Measurements from ENCODE around the gene NOC3L. TPM values are rescaled to one million over a fixed set of nuclear protein-coding genes. Genes with fewer than 3 reads are reported as not detected.
"Not testable (repeated sequence)": the region's sequence is repeated elsewhere in the genome, so short reads cannot be mapped to it uniquely, and the experiment has no call there.

Gene NOC3L
- total and polyA plus RNA-seq, 5 experiments from 2014 or later: 10.6 to 24.8 (median 16.0) TPM

DNA sequence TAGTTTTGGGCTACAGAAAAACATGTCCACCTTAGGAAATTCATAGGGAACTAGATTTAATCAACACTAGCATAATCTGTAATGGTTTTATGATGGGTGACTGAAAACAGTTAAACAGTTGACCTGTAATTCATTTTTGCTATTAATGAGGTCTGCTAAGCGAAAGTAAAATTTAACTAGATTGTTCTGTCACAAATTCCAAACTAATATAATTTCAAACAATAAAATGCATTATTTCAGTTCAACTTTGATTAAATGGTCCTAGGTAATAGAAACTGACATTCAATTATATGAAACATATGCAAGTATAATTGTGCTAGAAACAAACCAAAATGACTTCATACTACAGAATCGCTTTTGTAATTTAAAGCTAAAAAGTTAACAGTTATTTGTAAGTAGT lies 6.9 kb downstream of the NOC3L start:
- no peak overlapping the region for H3K27ac Mint-ChIP-seq
- DNase-seq (no peak), ATAC-seq (no peak)
- H3K27me3 Mint-ChIP-seq: no peaks in the 10 kb centered on the region
- POLR2A ChIA-PET: no interaction called here
- no peaks in the 10 kb centered on the region for H3K9me3 Mint-ChIP-seq
- peaks cover 8 to 26% (median 17%) of the 10 kb centered on the region in 4 donors for H3K4me1 Mint-ChIP-seq
- H3K4me3 Mint-ChIP-seq: no peak overlapping the region
- peaks cover 4 to 85% (median 36%) of the 10 kb centered on the region in 3 donors for H3K36me3 Mint-ChIP-seq

DNA sequence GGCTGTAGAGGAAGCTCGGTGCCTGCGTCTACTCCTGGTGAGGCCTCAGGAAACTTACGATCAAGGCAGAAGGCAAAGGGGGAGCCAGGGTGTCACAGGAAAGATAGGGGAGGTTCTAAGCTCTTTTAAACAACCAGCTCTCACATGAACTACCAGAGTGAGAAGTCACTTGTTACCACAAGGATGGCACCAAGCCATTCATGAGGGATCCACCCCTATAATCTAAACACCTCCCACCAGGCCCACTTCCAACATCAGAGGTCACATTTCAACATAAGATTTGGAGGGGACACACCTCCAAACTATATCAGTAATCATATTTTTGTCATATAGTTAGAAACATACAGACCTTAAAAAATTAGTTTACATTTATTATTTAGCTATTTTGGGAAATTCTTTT lies 9.4 kb downstream of the NOC3L start:
- ATAC-seq: no peak

DNA sequence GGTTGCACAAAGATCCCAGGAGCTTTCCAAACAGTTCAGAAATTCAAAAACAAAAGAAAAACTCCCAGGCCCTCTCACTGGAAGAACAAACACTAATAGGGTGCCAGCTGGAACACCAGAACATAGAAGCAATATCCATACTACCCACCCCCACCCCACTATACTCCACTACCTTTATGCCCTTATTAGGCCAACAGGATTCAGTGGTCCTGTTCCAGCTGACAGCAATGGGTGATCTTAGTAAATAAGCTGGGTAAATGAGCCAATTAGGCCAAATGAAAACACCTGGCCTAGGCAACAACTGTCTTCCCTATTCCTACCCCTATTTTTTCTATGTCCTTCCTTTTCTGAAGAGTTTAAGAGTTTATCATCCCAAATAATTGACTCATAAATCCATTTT lies 11.7 kb downstream of the NOC3L start:
- POLR2A ChIA-PET: no interaction called here
- H3K4me3 Mint-ChIP-seq: no peak overlapping the region
- no peaks in the 10 kb centered on the region for H3K9me3 Mint-ChIP-seq
- no peak for DNase-seq
- peak overlapping the region in 1 of 10 donors; percentile 32 for H3K27ac Mint-ChIP-seq
- H3K4me1 Mint-ChIP-seq: peaks cover 0 to 3% (median 1%) of the 10 kb centered on the region in 4 donors
- ATAC-seq: no peak
- H3K36me3 Mint-ChIP-seq: peaks cover 0 to 80% (median 31%) of the 10 kb centered on the region in 3 donors
- H3K27me3 Mint-ChIP-seq: no peaks in the 10 kb centered on the region

More for the DNA sequence above, 9.4 kb downstream of the NOC3L start:
- H3K36me3 Mint-ChIP-seq: peaks cover 0 to 87% (median 32%) of the 10 kb centered on the region in 3 donors
- H3K4me1 Mint-ChIP-seq: peaks cover 0 to 8% (median 6%) of the 10 kb centered on the region in 4 donors
- no peak for DNase-seq
- no peak overlapping the region for H3K4me3 Mint-ChIP-seq
- no peaks in the 10 kb centered on the region for H3K27me3 Mint-ChIP-seq
- H3K9me3 Mint-ChIP-seq: no peaks in the 10 kb centered on the region
- POLR2A ChIA-PET: no interaction called here
- no peak overlapping the region for H3K27ac Mint-ChIP-seq

DNA sequence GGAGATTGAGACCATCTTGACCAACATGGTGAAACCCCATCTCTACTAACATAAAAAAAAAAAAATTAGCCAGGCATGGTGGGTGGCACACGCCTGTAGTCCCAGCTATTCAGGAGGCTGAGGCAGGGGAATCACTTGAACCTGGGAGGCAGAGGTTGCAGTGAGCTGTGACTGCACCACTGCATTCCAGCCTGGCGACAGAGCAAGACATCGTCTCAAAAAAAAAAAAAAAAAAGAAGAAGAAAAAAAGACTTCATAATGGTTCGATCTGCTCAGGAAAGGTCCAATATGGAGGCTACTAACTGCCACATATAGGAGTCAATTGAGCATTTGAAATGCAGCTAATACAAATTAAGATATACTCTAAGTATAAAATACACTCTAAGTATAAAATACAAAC lies 12.2 kb downstream of the NOC3L start:
- POLR2A ChIA-PET: interaction anchor here (0.6 kb wide), 1 partner anchor 34 kb away, joined by 3 read pairs; no protein-coding TSS in a partner anchor
- ATAC-seq, H3K4me1 Mint-ChIP-seq, DNase-seq, H3K27me3 Mint-ChIP-seq, H3K9me3 Mint-ChIP-seq, H3K4me3 Mint-ChIP-seq: not testable (repeated sequence)
- peaks cover 0 to 84% (median 31%) of the 10 kb centered on the region in 3 donors for H3K36me3 Mint-ChIP-seq
- H3K27ac Mint-ChIP-seq: peak overlapping the region in 1 of 10 donors; percentile 56

DNA sequence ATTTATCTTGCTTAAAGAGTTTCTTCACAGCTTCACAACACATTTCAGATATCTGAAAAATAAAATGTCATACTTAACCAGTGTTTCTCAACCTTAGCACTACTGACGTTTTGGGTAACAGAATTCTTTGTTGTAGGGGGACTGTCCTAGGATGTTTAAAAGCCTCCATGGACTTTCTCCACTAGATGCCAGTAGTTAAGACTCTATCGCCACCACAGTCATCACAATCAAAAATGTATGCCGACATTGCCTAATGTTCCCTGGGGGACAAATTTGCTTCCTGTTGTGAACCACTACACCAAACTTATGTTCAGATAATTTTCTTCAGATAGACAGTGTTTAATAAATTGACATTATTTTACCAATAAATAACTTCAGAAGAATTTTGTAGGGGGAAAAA lies 13.4 kb downstream of the NOC3L start:
- Mint-ChIP-seq H3K4me1 (peaks cover 0 to 3% (median 1%) of the 10 kb centered on the region in 4 donors), H3K27ac (no peak overlapping the region), H3K4me3 (no peak overlapping the region), H3K27me3 (no peaks in the 10 kb centered on the region), H3K9me3 (no peaks in the 10 kb centered on the region), H3K36me3 (peaks cover 0 to 83% (median 36%) of the 10 kb centered on the region in 3 donors)
- ATAC-seq (no peak), DNase-seq (no peak)
- POLR2A ChIA-PET: no interaction called here

DNA sequence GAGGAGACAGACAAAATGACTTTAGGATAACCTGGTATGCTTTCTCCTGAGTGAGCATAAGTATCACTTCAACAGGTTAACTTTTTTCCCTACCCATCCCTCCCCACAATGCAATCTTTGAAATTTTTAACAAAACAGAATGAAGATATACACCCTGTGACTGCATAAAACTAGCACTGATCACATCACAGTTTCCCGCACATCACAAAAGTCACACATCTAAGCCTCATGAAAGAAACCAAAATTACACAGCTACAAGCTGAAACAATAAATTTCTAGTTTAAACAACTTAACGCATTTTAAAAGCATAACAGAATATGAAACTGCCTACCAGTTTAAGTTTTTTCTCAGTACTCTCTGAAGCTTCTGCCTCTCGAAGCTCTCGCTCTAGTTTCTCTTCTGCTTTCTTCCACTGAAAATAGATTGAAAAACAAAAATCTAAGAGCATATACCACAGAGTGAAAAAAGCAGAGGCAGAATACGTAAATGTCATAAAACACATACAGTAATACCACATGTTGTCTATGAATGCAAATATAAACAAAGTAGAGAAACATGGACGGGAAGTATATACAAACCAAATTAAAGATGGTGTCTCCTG lies 18.1 kb downstream of the NOC3L start:
- ATAC-seq (no peak), DNase-seq (no peak)
- Mint-ChIP-seq H3K4me1 (peaks cover 0 to 2% (median 0%) of the 10 kb centered on the region in 4 donors), H3K27ac (peak overlapping the region in 2 of 10 donors; percentile 19 to 72), H3K4me3 (peak overlapping the region in 1 of 10 donors; percentile 68), H3K27me3 (no peaks in the 10 kb centered on the region), H3K9me3 (no peaks in the 10 kb centered on the region), H3K36me3 (peaks cover 1 to 81% (median 35%) of the 10 kb centered on the region in 3 donors)
- POLR2A ChIA-PET: no interaction called here

DNA sequence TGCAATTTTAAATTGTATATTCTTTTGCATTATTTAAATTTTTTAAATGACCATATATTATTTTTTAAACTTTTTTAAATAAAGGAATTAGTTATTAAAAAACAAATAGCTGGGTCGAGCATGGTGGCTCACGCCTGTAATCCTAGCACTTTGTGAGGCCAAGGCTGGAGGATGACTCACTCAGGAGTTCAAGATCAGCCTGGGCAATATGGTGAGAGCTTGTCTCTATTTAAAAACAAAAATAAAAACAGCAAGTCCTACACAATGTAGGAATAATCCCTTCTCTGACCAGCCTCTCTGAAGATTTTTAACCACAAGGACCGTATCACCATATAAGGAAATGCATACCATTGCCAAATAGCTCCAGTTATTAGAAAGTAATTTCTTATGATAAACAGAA lies 19.6 kb downstream of the NOC3L start:
- Mint-ChIP-seq H3K27ac (no peak overlapping the region), H3K27me3 (no peaks in the 10 kb centered on the region), H3K4me3 (no peak overlapping the region), H3K36me3 (peaks cover 4 to 81% (median 43%) of the 10 kb centered on the region in 3 donors), H3K4me1 (peaks cover 0 to 2% (median 0%) of the 10 kb centered on the region in 4 donors), H3K9me3 (no peaks in the 10 kb centered on the region)
- POLR2A ChIA-PET: interaction anchor here (0.7 kb wide), 1 partner anchor 9 kb away, joined by 3 read pairs; no protein-coding TSS in a partner anchor
- ATAC-seq: no peak
- no peak for DNase-seq

DNA sequence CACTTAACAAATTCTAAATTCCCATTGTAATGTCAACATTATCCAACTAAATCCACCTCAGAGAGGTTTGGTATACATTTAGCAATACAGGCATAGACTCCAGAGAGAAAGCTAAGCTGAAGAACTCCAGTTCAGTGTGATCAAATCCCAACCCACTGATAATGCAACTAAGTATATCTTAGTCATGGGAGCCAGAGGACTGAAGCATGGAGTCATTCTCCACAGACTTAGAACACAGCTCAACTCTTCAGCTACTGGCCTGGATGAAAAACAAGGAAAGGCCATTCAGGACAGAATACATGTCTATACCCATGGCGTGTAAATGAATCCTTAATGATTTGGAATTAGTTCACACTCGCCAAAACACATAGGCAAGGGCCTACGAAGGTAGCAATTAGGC lies 27.9 kb downstream of the NOC3L start:
- Mint-ChIP-seq H3K9me3 (no peaks in the 10 kb centered on the region), H3K4me1 (peaks cover 0 to 2% (median 0%) of the 10 kb centered on the region in 4 donors), H3K27me3 (no peaks in the 10 kb centered on the region), H3K27ac (no peak overlapping the region), H3K4me3 (no peak overlapping the region), H3K36me3 (peaks cover 10 to 96% (median 50%) of the 10 kb centered on the region in 3 donors)
- ATAC-seq: no peak
- POLR2A ChIA-PET: no interaction called here
- DNase-seq: no peak

DNA sequence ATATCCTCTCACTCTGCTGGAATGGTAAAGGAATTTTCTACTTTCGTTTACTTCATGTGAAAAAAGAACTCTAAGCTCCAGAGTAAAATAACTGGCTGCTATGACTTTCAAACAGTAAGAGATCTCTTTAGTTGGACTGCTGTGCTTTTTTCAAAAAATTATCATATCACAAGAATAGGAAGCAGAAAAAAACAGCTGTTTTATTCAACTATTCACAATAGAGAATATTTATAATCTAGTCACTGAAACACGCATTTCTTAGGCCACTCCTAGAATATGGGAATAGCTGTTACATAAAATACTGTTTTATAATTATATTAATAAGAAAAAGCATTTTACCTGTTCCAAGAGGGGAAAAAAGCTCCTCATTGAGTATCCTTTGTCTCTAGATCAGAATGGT lies 29.7 kb downstream of the NOC3L start:
- peaks cover 5 to 89% (median 35%) of the 10 kb centered on the region in 3 donors for H3K36me3 Mint-ChIP-seq
- DNase-seq (no peak), ATAC-seq (no peak)
- peaks cover 0 to 2% (median 0%) of the 10 kb centered on the region in 4 donors for H3K4me1 Mint-ChIP-seq
- H3K9me3 Mint-ChIP-seq: no peaks in the 10 kb centered on the region
- H3K27me3 Mint-ChIP-seq: no peaks in the 10 kb centered on the region
- no peak overlapping the region for H3K4me3 Mint-ChIP-seq
- no peak overlapping the region for H3K27ac Mint-ChIP-seq
- POLR2A ChIA-PET: no interaction called here

DNA sequence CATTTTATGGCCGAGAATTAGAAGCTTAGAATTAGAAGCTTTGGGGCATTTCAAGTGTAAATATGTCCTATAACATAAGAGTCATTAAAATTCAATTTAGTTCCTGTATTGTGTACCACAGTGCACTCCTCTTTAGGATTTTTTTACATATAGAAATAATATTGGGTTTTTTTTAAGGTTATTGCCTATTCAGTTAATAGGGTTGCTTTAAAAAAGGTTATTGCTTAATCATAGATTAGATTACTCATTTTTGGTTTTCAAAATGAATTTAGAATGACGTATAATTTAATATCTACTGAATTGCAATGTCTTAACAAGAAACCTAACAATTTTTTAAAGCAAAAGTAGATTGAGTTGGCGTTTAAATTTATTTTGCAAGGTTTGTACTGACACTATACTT lies 34.1 kb downstream of the NOC3L start:
- POLR2A ChIA-PET: no interaction called here
- Mint-ChIP-seq H3K4me3 (no peak overlapping the region), H3K4me1 (peaks cover 0 to 6% (median 0%) of the 10 kb centered on the region in 4 donors), H3K27ac (no peak overlapping the region), H3K27me3 (no peaks in the 10 kb centered on the region), H3K9me3 (no peaks in the 10 kb centered on the region), H3K36me3 (peaks cover 0 to 84% (median 14%) of the 10 kb centered on the region in 3 donors)
- ATAC-seq (no peak), DNase-seq (no peak)

DNA sequence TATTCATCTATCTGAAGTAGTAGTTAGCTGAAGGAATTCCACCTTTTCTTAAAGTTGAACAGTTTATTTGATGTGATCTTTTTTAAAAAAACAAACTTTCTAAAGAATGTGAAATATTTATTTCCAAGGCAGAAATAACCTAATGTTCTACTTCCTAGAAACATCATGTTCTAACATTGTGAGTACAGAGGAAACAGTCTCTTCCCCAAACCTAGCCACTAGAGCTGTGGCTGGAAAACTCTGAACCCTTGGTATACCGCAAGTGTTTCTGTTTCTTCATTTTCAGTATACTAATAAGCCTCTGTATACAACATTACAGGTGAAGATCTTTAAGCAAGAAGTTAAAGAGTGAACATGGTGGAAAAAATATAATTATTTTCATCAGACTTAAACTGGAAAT lies 35.1 kb downstream of the NOC3L start:
- H3K27ac Mint-ChIP-seq: peak overlapping the region in 1 of 10 donors; percentile 34
- H3K36me3 Mint-ChIP-seq: peaks cover 0 to 86% (median 12%) of the 10 kb centered on the region in 3 donors
- H3K27me3 Mint-ChIP-seq: no peaks in the 10 kb centered on the region
- H3K4me3 Mint-ChIP-seq: no peak overlapping the region
- POLR2A ChIA-PET: no interaction called here
- DNase-seq (no peak), ATAC-seq (no peak)
- H3K4me1 Mint-ChIP-seq: peaks cover 0 to 6% (median 0%) of the 10 kb centered on the region in 4 donors
- no peaks in the 10 kb centered on the region for H3K9me3 Mint-ChIP-seq

DNA sequence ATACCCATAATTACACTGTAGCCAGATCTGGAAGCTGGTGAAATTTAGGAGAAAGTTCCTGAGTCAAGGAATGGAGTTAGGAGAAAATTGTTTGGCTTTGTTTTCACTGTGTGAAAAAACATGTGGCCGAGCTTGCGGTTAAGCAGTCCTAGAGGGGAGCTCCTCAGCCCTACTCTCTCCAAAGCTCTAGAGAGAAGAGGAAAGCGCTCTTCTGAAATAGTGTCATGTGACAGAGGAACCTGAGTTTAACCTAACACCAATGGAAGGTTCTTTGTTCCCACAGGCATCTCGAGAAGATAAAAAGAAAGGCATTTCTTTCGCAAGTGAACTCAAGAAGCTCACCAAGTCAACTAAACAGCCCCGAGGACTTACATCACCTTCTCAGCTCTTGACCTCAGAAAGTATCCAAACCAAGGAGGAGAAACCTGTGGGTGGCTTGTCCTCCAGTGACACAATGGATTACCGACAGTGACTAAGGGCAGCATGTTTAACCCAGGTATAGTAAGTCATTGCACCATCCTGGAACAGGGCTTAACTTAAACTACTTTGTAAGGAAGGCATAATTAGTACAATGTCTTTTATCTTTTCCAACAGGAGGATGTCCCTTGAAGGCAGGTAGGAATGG lies 38.0 kb downstream of the NOC3L start:
- Mint-ChIP-seq H3K36me3 (peaks cover 0 to 70% (median 3%) of the 10 kb centered on the region in 3 donors), H3K4me1 (peaks cover 0 to 4% (median 0%) of the 10 kb centered on the region in 4 donors), H3K9me3 (no peaks in the 10 kb centered on the region), H3K4me3 (no peak overlapping the region), H3K27ac (no peak overlapping the region), H3K27me3 (no peaks in the 10 kb centered on the region)
- no peak for ATAC-seq
- POLR2A ChIA-PET: no interaction called here
- DNase-seq: no peak

DNA sequence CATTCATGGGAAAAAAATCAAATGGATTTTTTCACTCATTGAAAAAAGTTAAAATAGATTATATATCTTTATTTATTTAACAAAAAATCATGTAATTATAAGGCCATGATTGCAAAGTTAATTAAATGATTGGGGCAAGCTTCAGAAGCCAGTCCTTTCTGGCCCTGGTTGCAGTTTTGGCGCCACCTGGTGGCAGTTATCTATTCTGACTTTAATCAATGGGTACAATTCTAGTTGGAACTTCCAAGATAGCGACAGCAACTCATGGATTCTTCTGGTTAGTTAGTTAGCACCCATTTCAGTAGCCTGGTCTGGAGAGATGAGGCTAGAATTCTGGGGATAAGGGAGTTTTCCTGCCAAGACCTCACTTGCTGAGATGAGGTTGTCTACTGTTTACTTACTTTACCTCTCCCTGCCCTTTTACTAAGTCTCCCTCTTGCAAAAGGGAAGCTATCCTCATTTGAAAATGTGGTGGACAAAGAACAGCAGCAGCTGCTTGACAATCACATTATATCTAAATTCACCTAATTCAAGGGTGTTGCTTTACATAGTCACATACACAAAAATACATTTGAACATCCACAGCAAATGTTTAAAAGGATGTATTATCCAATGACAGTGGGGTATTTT lies 42.3 kb downstream of the NOC3L start:
- POLR2A ChIA-PET: no interaction called here
- peak in 1 of 2 donors; percentile 41 for ATAC-seq
- H3K27ac Mint-ChIP-seq: peak overlapping the region in 1 of 10 donors; percentile 40

More for the DNA sequence above, 42.3 kb downstream of the NOC3L start:
- Mint-ChIP-seq H3K27me3 (no peaks in the 10 kb centered on the region), H3K4me1 (peaks cover 0 to 3% (median 0%) of the 10 kb centered on the region in 4 donors), H3K36me3 (peaks cover 0 to 36% (median 0%) of the 10 kb centered on the region in 3 donors), H3K9me3 (no peaks in the 10 kb centered on the region), H3K4me3 (no peak overlapping the region)
- DNase-seq: peak; percentile 8 to 70 (median 46)
